Measurements from ENCODE around the gene AP2A1. TPM values are rescaled to one million over a fixed set of nuclear protein-coding genes. Genes with fewer than 3 reads are reported as not detected.

AP2A1 gene
- polyA plus RNA-seq, 1 experiment: 59.1 TPM

DNA sequence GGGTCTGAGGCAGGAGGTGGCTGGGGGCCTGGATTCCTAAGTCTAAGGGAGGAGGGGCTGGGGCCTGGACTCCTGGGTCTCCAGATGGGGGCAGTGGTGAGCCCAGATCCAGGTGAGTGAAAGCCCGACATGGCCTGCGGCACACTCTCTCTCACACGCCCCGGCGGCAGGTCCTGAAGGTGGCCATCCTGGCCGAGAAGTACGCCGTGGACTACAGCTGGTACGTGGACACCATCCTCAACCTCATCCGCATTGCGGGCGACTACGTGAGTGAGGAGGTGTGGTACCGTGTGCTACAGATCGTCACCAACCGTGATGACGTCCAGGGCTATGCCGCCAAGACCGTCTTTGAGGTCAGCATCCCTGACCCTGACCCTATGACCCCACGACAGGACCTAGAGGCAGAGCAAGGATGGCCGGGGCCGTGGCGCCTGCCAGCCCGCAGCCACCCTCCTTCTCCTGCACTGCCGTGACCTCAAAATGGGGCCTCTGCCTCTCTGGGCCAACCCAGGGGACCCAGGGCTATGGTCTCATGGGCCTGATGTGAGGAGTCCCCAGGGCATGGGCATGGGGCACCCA, 33.1 kb downstream of the AP2A1 start:
- no peak overlapping the region for H3K4me3 ChIP-seq (ENCODE audit: low read depth, low read length)
- H3K27me3 ChIP-seq (ENCODE audit: control insufficient read depth, insufficient read depth, low read length): no peaks in the 10 kb centered on the region
- TF ChIP-seq, protein P1, sequence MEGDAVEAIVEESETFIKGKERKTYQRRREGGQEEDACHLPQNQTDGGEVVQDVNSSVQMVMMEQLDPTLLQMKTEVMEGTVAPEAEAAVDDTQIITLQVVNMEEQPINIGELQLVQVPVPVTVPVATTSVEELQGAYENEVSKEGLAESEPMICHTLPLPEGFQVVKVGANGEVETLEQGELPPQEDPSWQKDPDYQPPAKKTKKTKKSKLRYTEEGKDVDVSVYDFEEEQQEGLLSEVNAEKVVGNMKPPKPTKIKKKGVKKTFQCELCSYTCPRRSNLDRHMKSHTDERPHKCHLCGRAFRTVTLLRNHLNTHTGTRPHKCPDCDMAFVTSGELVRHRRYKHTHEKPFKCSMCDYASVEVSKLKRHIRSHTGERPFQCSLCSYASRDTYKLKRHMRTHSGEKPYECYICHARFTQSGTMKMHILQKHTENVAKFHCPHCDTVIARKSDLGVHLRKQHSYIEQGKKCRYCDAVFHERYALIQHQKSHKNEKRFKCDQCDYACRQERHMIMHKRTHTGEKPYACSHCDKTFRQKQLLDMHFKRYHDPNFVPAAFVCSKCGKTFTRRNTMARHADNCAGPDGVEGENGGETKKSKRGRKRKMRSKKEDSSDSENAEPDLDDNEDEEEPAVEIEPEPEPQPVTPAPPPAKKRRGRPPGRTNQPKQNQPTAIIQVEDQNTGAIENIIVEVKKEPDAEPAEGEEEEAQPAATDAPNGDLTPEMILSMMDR (IDR thresholded peaks at IDR 0.05; ENCODE audit: low read depth, low read length): no peak
- CTCF ChIA-PET: no interaction called here
- H3K27ac ChIP-seq (ENCODE audit: low read depth, low read length): no peak overlapping the region
- peaks cover 3% of the 10 kb centered on the region; the same call in 1 of the 2 replicates for H3K9me3 ChIP-seq (ENCODE audit: control insufficient read depth, insufficient read depth, low read length)
- DNase-seq (ENCODE audit: low read depth, low spot score): no peak
- POLR2A ChIA-PET: no interaction called here

DNA sequence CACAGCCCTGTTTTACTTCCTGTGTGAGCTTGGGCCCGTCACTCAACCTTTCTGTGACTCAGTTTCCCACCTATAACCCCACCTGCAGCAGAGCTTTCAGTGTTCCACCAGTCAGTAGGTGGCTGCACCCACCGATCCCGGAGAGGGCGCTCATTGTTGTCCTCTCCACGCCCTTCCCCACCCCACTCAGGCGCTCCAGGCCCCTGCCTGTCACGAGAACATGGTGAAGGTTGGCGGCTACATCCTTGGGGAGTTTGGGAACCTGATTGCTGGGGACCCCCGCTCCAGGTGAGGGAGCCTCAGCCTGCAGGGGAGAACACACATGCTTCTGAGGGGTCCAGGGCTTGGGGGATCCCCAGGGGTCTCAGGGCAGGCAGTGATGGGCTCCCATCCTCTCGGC, 34.0 kb downstream of the AP2A1 start:
- DNase-seq (ENCODE audit: low read depth, low spot score): no peak
- ChIA-PET POLR2A (interaction anchor here (0.5 to 0.6 kb wide), 2 partner anchors 36 to 115 kb away, joined by 3 to 4 read pairs; no protein-coding TSS in a partner anchor), CTCF (no interaction called here)
- Histone ChIP-seq H3K4me3 (ENCODE audit: low read depth, low read length) (no peak overlapping the region), H3K9me3 (ENCODE audit: control insufficient read depth, insufficient read depth, low read length) (peaks cover 3% of the 10 kb centered on the region; the same call in 1 of the 2 replicates), H3K27ac (ENCODE audit: low read depth, low read length) (no peak overlapping the region), H3K27me3 (ENCODE audit: control insufficient read depth, insufficient read depth, low read length) (no peaks in the 10 kb centered on the region)
- TF ChIP-seq, protein P1 (IDR thresholded peaks at IDR 0.05; ENCODE audit: low read depth, low read length): no peak

GRCh38 chr19:49801401-49801888, 34.6 kb downstream of the AP2A1 start:
- ChIA-PET CTCF (no interaction called here), POLR2A (interaction anchor here (0.5 kb wide), 1 partner anchor 36 kb away, joined by 4 read pairs; no protein-coding TSS in a partner anchor)
- H3K9me3 ChIP-seq (ENCODE audit: control insufficient read depth, insufficient read depth, low read length): peaks cover 3% of the 10 kb centered on the region; the same call in 1 of the 2 replicates
- no peak for DNase-seq (ENCODE audit: low read depth, low spot score)
- H3K27ac ChIP-seq (ENCODE audit: low read depth, low read length): no peak overlapping the region
- H3K4me3 ChIP-seq (ENCODE audit: low read depth, low read length): peak overlapping the region; percentile 64
- TF ChIP-seq, protein P1 (IDR thresholded peaks at IDR 0.05; ENCODE audit: low read depth, low read length): no peak
- no peaks in the 10 kb centered on the region for H3K27me3 ChIP-seq (ENCODE audit: control insufficient read depth, insufficient read depth, low read length)

GRCh38 chr19:49801966-49802661, 35.3 kb downstream of the AP2A1 start:
- Histone ChIP-seq H3K9me3 (ENCODE audit: control insufficient read depth, insufficient read depth, low read length) (peaks cover 3% of the 10 kb centered on the region; the same call in 1 of the 2 replicates), H3K4me3 (ENCODE audit: low read depth, low read length) (peak overlapping the region; percentile 64), H3K27me3 (ENCODE audit: control insufficient read depth, insufficient read depth, low read length) (no peaks in the 10 kb centered on the region), H3K27ac (ENCODE audit: low read depth, low read length) (no peak overlapping the region)
- peak; percentile 74 for DNase-seq (ENCODE audit: low read depth, low spot score)
- POLR2A ChIA-PET: interaction anchor here (0.7 to 1.0 kb wide), 2 partner anchors 111 to 396 kb away, joined by 3 to 6 read pairs; partner anchors contain the start of gene CPT1C
- TF ChIP-seq, protein P1 (IDR thresholded peaks at IDR 0.05; ENCODE audit: low read depth, low read length): peak; percentile 55
- CTCF ChIA-PET: no interaction called here
